Naive thymus-derived CD4-positive, alpha-beta T cell (primary cell): Measurements from ENCODE around the gene IKZF1. TPM values are rescaled to one million over a fixed set of nuclear protein-coding genes. Genes with fewer than 3 reads are reported as not detected.

ENCODE experiments used
- ATAC-seq: fragments of 150-1000 bp; cut with Tn5 transposase; 2 replicates; pipeline ENCODE4 v1.10.0; 2021; ENCODE audit warnings: mild to moderate bottlenecking, moderate library complexity
- CTCF ChIA-PET: fragments of 350-600 bp; sonication (Branson Sonifier 250); formaldehyde crosslinking; loops from one replicate; lab custom pipeline; 2021; ENCODE audit warnings: antibody characterized with exemption; lab: Charles Lee
- POLR2A ChIA-PET: fragments of 350-600 bp; sonication (Branson Sonifier 250); formaldehyde crosslinking; loops from one replicate; lab custom pipeline; 2021; ENCODE audit warnings: antibody characterized with exemption, inconsistent platforms; lab: Charles Lee
- DNase-seq, 9 donors: peaks; one replicate each; pipeline versions ENCODE4 v3.0.0 to v3.0.0-alpha.2; 2020 to 2022; ENCODE audit warnings: mixed read lengths in 1 of 9
- H3K27ac ChIP-seq: one replicate; pipeline ENCODE4 v1.7.0; 2013; ENCODE audit warnings: mild to moderate bottlenecking, low read depth, low read length, moderate library complexity
- H3K27me3 ChIP-seq, 2 donors: one replicate each; pipeline ENCODE4 v1.7.0; 2013; ENCODE audit warnings: low read length in 2 of 2, mild to moderate bottlenecking in 2 of 2, moderate library complexity in 2 of 2; ENCODE audit not compliant: control insufficient read depth in 2 of 2, insufficient read depth in 2 of 2
- H3K36me3 ChIP-seq, 3 experiments: 1 replicate in 2 of 3; 2 replicates in 1 of 3; pipeline ENCODE4 v1.7.0; 2013; ENCODE audit warnings: low read length in 3 of 3, mild to moderate bottlenecking in 3 of 3, moderate library complexity in 1 of 3; ENCODE audit not compliant: insufficient read depth in 3 of 3, control insufficient read depth in 2 of 3
- H3K4me1 ChIP-seq, 2 donors: one replicate each; pipeline ENCODE4 v1.7.0; 2013; ENCODE audit warnings: low read length in 2 of 2, mild to moderate bottlenecking in 2 of 2, moderate library complexity in 1 of 2; ENCODE audit not compliant: control insufficient read depth in 2 of 2, insufficient read depth in 2 of 2
- H3K4me3 ChIP-seq: 2 replicates; pipeline ENCODE4 v1.7.0; 2013; ENCODE audit warnings: mild to moderate bottlenecking, low read length
- H3K9me3 ChIP-seq, 3 experiments: 1 replicate in 2 of 3; 2 replicates in 1 of 3; pipeline ENCODE4 v1.7.0; 2013; ENCODE audit warnings: low read length in 3 of 3; ENCODE audit not compliant: control insufficient read depth in 2 of 3
- H3K27ac Mint-ChIP-seq, 9 donors: one replicate each; pipeline ENCODE4 v1.8.0; 2020 to 2022; ENCODE audit warnings: mixed read lengths in 9 of 9, mild to moderate bottlenecking in 8 of 9, moderate library complexity in 5 of 9, inconsistent platforms in 2 of 9
- H3K27me3 Mint-ChIP-seq, 5 donors: one replicate each; pipeline ENCODE4 v1.8.0; 2021 to 2022; ENCODE audit warnings: mixed read lengths in 5 of 5, mild to moderate bottlenecking in 1 of 5
- H3K36me3 Mint-ChIP-seq, 5 donors: one replicate each; pipeline ENCODE4 v1.8.0; 2020 to 2022; ENCODE audit warnings: mixed read lengths in 5 of 5, mild to moderate bottlenecking in 3 of 5, inconsistent platforms in 1 of 5
- H3K4me1 Mint-ChIP-seq, 7 donors: one replicate each; pipeline ENCODE4 v1.8.0; 2020 to 2022; ENCODE audit warnings: mixed read lengths in 7 of 7, mild to moderate bottlenecking in 3 of 7, inconsistent platforms in 1 of 7
- H3K4me3 Mint-ChIP-seq, 10 donors: one replicate each; pipeline ENCODE4 v1.8.0; 2020 to 2022; ENCODE audit warnings: mild to moderate bottlenecking in 10 of 10, mixed read lengths in 10 of 10, moderate library complexity in 6 of 10, inconsistent platforms in 2 of 10
- H3K9me3 Mint-ChIP-seq, 11 donors: one replicate each; pipeline ENCODE4 v1.8.0; 2020 to 2022; ENCODE audit warnings: mixed read lengths in 11 of 11, mild to moderate bottlenecking in 4 of 11, inconsistent platforms in 1 of 11, moderate library complexity in 1 of 11
- intact Hi-C, 2 donors: fragments of 100-400 bp; cut with micrococcal nuclease; formaldehyde crosslinking; loops; one replicate each; pipeline ENCODE4 v1.15.1; 2023
- polyA plus RNA-seq, 2 donors: library from polyadenylated mRNA; unstranded; fragments of 300-500 nt; fragmentation: Illumina TruSeq; gene quantifications; one replicate each; pipeline ENCODE4 v1.2.3, GENCODE V29; 2021
- total RNA-seq, 6 experiments: library from RNA in 5 of 6; stranded (reverse) in 5 of 6; gene quantifications; 1 replicate in 5 of 6; 2 replicates in 1 of 6; pipeline ENCODE4 v1.2.3 and lab custom pipeline; 2021 to 2026

The IKZF1 gene
- total and polyA plus RNA-seq, 7 experiments from 2014 or later, result 258 to 548 (median 434) TPM

DNA sequence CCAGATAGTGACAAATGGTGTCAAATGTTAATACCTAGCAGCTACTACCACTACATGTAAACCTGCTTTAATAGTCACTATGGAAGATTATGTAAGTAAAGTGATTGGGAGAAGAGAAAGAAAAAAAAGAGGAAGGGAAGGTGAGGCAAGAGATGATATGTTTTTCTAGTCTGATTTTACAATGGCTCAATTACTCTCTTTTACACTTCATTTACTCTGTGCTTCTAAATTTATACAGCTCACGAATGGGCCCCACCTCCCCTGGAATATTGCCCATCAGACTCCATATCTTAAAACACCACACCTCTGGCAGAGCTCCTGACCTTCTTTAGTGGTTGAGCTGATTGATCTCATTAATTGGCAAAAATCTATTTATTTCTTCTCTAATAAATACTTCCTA lies 28.0 kb upstream of the IKZF1 start:
- ATAC-seq, result no peak
- H3K27me3 Mint-ChIP-seq, result no peaks in the 10 kb centered on the region
- Histone ChIP-seq H3K36me3 (no peaks in the 10 kb centered on the region), H3K27ac (no peak overlapping the region), H3K4me3 (no peak overlapping the region), H3K27me3 (no peaks in the 10 kb centered on the region), H3K4me1 (peaks cover 2 to 46% of the 10 kb centered on the region in 2 donors), H3K9me3 (no peaks in the 10 kb centered on the region)
- H3K4me1 Mint-ChIP-seq, result peaks cover 31 to 72% (median 69%) of the 10 kb centered on the region in 7 donors
- no peak for DNase-seq
- H3K27ac Mint-ChIP-seq, result no peak overlapping the region
- H3K9me3 Mint-ChIP-seq, result peaks cover 0 to 9% (median 0%) of the 10 kb centered on the region in 11 donors
- H3K4me3 Mint-ChIP-seq, result no peak overlapping the region
- peaks cover 0 to 18% (median 0%) of the 10 kb centered on the region in 5 donors for H3K36me3 Mint-ChIP-seq
- ChIA-PET CTCF (interaction anchor here (0.6 to 1.8 kb wide), 3 partner anchors 9 to 55 kb away, joined by 3 to 4 read pairs (median 4); no protein-coding TSS in a partner anchor), POLR2A (interaction anchor here (1.2 to 27.7 kb wide), 3 partner anchors 10 to 72 kb away, joined by 4 to 1000 read pairs (median 37); partner anchors contain the start of gene IKZF1)
- intact Hi-C loops, result no loop called here

GRCh38 chr7:50278120-50278519 lies 26.4 kb upstream of the IKZF1 start:
- Mint-ChIP-seq H3K27ac (no peak overlapping the region), H3K4me3 (no peak overlapping the region), H3K9me3 (peaks cover 0 to 9% (median 0%) of the 10 kb centered on the region in 11 donors), H3K27me3 (no peaks in the 10 kb centered on the region), H3K36me3 (peaks cover 0 to 18% (median 0%) of the 10 kb centered on the region in 5 donors), H3K4me1 (peaks cover 33 to 71% (median 68%) of the 10 kb centered on the region in 7 donors)
- POLR2A ChIA-PET, result interaction anchor here (0.7 to 27.7 kb wide), 3 partner anchors 12 to 63 kb away, joined by 3 to 1000 read pairs (median 37); partner anchors contain the start of gene IKZF1
- Histone ChIP-seq H3K27ac (no peak overlapping the region), H3K4me3 (no peak overlapping the region), H3K4me1 (peaks cover 10 to 37% of the 10 kb centered on the region in 2 donors), H3K9me3 (no peaks in the 10 kb centered on the region), H3K27me3 (no peaks in the 10 kb centered on the region), H3K36me3 (no peaks in the 10 kb centered on the region)
- ATAC-seq (no peak), DNase-seq (no peak)
- CTCF ChIA-PET, result interaction anchor here (1.5 to 1.8 kb wide), 2 partner anchors 10 to 11 kb away, joined by 3 to 4 read pairs; no protein-coding TSS in a partner anchor
- intact Hi-C loops, result no loop called here

- H3K4me1 Mint-ChIP-seq, result peaks cover 31 to 75% (median 66%) of the 10 kb centered on the region in 7 donors
- Histone ChIP-seq H3K4me1 (peaks cover 19 to 29% of the 10 kb centered on the region in 2 donors), H3K4me3 (peak overlapping the region; percentile 32), H3K36me3 (no peaks in the 10 kb centered on the region), H3K27ac (peak overlapping the region; percentile 67), H3K9me3 (no peaks in the 10 kb centered on the region), H3K27me3 (no peaks in the 10 kb centered on the region)
- DNase-seq, result peak in 1 of 9 donors; percentile 34
- intact Hi-C loops, result loop anchor here in 1 of 2 donors (1.0 to 2.0 kb wide), 3 partner anchors 7 to 15 kb away; no protein-coding TSS in a partner anchor
- H3K36me3 Mint-ChIP-seq, result peaks cover 0 to 18% (median 0%) of the 10 kb centered on the region in 5 donors
- POLR2A ChIA-PET, result interaction anchor here (1.3 to 27.7 kb wide), 7 partner anchors 9 to 84 kb away, joined by 3 to 1000 read pairs (median 7); partner anchors contain the start of gene IKZF1
- peaks cover 0 to 12% (median 0%) of the 10 kb centered on the region in 11 donors for H3K9me3 Mint-ChIP-seq
- no peaks in the 10 kb centered on the region for H3K27me3 Mint-ChIP-seq
- peak overlapping the region; percentile 65 to 84 (median 75) for H3K4me3 Mint-ChIP-seq
- CTCF ChIA-PET, result interaction anchor here (0.9 to 1.2 kb wide), 4 partner anchors 9 to 50 kb away, joined by 3 to 5 read pairs (median 4); no protein-coding TSS in a partner anchor
- peak overlapping the region; percentile 61 to 95 (median 91) for H3K27ac Mint-ChIP-seq
- ATAC-seq, result peak; percentile 83
Measured at GRCh38 chr7:50281680-50282445, 22.7 kb upstream of the IKZF1 start.

DNA sequence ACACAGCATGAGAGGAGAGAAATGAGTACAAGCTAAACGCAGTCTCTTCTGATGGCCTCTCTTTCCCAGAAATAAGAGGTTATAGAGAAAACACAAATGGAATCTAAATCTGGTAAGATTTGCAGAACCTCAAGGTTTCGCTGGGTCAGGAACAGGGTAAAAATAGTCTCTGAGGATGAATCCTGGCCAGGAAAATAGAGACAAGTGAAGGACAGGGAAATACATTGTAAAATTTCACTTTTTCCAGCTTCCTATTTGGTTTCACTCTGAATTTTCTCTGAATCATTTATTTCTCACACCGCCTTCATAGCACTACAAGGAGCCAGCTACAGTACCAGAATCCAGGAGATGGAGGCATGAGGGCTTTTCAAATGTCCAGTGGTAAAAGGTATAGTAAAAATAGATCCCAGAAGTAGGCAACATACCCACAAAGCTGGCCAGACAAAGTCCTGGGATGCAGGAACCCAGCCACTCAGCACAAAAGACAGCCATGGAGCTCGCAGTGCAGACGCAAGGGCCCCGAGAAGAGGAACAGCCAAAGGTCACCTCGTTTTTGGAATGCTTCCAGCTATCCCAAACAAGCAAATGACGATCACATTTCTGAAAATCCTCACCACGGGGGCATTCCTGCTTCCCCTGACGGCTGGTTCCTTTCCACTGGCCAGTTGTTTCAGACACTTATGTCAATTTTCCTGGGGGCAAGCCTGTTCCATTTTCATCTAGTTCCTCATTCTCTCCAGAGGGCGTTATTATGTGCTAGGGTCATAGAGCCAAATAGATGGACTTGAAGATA lies 21.5 kb upstream of the IKZF1 start:
- intact Hi-C loops, result no loop called here
- peak overlapping the region; percentile 23 to 84 (median 75) for H3K4me3 Mint-ChIP-seq
- POLR2A ChIA-PET, result interaction anchor here (0.5 to 27.7 kb wide), 8 partner anchors 10 to 121 kb away, joined by 3 to 1000 read pairs (median 4); partner anchors contain the start of gene IKZF1
- no peaks in the 10 kb centered on the region for H3K36me3 ChIP-seq
- peaks cover 0 to 12% (median 0%) of the 10 kb centered on the region in 11 donors for H3K9me3 Mint-ChIP-seq
- H3K4me1 Mint-ChIP-seq, result peaks cover 31 to 79% (median 62%) of the 10 kb centered on the region in 7 donors
- no peaks in the 10 kb centered on the region for H3K27me3 Mint-ChIP-seq
- H3K27ac Mint-ChIP-seq, result peak overlapping the region; percentile 20 to 95 (median 91)
- H3K27ac ChIP-seq, result peak overlapping the region; percentile 67
- DNase-seq (no peak), ATAC-seq (no peak)
- H3K4me1 ChIP-seq, result peaks cover 19 to 29% of the 10 kb centered on the region in 2 donors
- no peak overlapping the region for H3K4me3 ChIP-seq
- H3K27me3 ChIP-seq, result no peaks in the 10 kb centered on the region
- CTCF ChIA-PET, result interaction anchor here (0.5 to 1.2 kb wide), 5 partner anchors 8 to 49 kb away, joined by 3 to 5 read pairs (median 3); no protein-coding TSS in a partner anchor
- H3K9me3 ChIP-seq, result no peaks in the 10 kb centered on the region
- peaks cover 0 to 18% (median 0%) of the 10 kb centered on the region in 5 donors for H3K36me3 Mint-ChIP-seq

DNA sequence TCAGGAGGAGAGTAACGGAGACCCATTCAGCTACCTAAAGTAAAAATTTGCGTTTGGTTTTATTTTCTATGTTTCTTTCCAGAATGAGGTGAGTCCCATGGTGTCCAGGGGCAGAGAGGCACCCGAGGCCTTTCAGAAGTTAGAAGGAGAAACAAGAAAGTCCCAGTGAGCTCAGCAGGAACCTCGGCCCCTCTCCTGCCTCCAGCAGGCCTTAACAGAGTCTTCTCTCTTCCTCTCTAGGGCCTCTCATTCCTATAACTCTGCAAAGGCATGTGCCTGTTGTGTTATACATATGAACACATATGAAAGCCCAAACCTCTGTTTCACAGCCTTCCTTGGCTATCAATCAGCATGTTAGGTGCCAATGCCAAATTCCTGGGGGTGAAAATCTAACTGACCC lies 20.8 kb upstream of the IKZF1 start:
- H3K27me3 Mint-ChIP-seq, result no peaks in the 10 kb centered on the region
- H3K27ac Mint-ChIP-seq, result peak overlapping the region in 7 of 9 donors; percentile 20 to 91 (median 65)
- Histone ChIP-seq H3K36me3 (no peaks in the 10 kb centered on the region), H3K27me3 (no peaks in the 10 kb centered on the region), H3K9me3 (no peaks in the 10 kb centered on the region), H3K4me3 (no peak overlapping the region), H3K27ac (no peak overlapping the region), H3K4me1 (peaks cover 19 to 29% of the 10 kb centered on the region in 2 donors)
- H3K4me1 Mint-ChIP-seq, result peaks cover 31 to 78% (median 61%) of the 10 kb centered on the region in 7 donors
- intact Hi-C loops, result no loop called here
- H3K36me3 Mint-ChIP-seq, result peaks cover 0 to 17% (median 0%) of the 10 kb centered on the region in 5 donors
- H3K9me3 Mint-ChIP-seq, result peaks cover 0 to 10% (median 0%) of the 10 kb centered on the region in 11 donors
- no peak for ATAC-seq
- ChIA-PET CTCF (no interaction called here), POLR2A (interaction anchor here (0.8 to 27.7 kb wide), 6 partner anchors 9 to 72 kb away, joined by 3 to 1000 read pairs (median 18); partner anchors contain the start of gene IKZF1)
- DNase-seq, result no peak
- H3K4me3 Mint-ChIP-seq, result peak overlapping the region in 3 of 10 donors; percentile 16 to 72 (median 25)
